Neural crest cell (in vitro differentiated cells): ENCODE data around the gene ZFAND6. TPM values are rescaled to one million over a fixed set of nuclear protein-coding genes. Genes with fewer than 3 reads are reported as not detected.
"Not testable (repeated sequence)": the region's sequence is repeated elsewhere in the genome, so short reads cannot be mapped to it uniquely, and the experiment has no call there.

Experiments used
- DNase-seq: peaks from one replicate; pipeline ENCODE4 v3.0.0; 2021; ENCODE audit warnings: low read depth, mixed read lengths, low spot score
- H3K27ac Mint-ChIP-seq: one replicate; pipeline ENCODE4 v1.8.0; 2021; ENCODE audit warnings: mild to moderate bottlenecking, mixed read lengths; ENCODE audit not compliant: unreplicated experiment
- H3K27me3 Mint-ChIP-seq: 2 replicates; pipeline ENCODE4 v1.8.0; 2021; ENCODE audit warnings: low read depth, mild to moderate bottlenecking, mixed read lengths
- H3K36me3 Mint-ChIP-seq: 2 replicates; pipeline ENCODE4 v1.8.0; 2021; ENCODE audit warnings: low read depth, mild to moderate bottlenecking, mixed read lengths
- H3K4me1 Mint-ChIP-seq: 2 replicates; pipeline ENCODE4 v1.8.0; 2021; ENCODE audit warnings: mixed read lengths
- H3K4me3 Mint-ChIP-seq: one replicate; pipeline ENCODE4 v1.8.0; 2021; ENCODE audit warnings: mild to moderate bottlenecking, mixed read lengths
- H3K9me3 Mint-ChIP-seq: 2 replicates; pipeline ENCODE4 v1.8.0; 2021; ENCODE audit warnings: mixed read lengths
- CTCF ChIP-seq: fragments of 200-600 bp; sonication (generic); conservative IDR thresholded peaks from 2 replicates; pipeline ENCODE4 v1.5.0; 2021; ENCODE audit warnings: antibody characterized with exemption, mild to moderate bottlenecking
- total RNA-seq: library from RNA; stranded (reverse); gene quantifications from 2 replicates; pipeline ENCODE4 v1.2.1, GENCODE V29; 2021

Gene ZFAND6
- total RNA-seq, 1 donor from 2014 or later: 50.6 TPM

GRCh38 chr15:80121546-80121945 is 62.1 kb downstream of the ZFAND6 start:
- H3K4me1 Mint-ChIP-seq: peaks cover 9% of the 10 kb centered on the region
- no peak overlapping the region for H3K27ac Mint-ChIP-seq
- no peak for DNase-seq
- H3K36me3 Mint-ChIP-seq: peaks cover 12% of the 10 kb centered on the region
- H3K27me3 Mint-ChIP-seq: no peaks in the 10 kb centered on the region
- H3K4me3 Mint-ChIP-seq: no peak overlapping the region
- TF ChIP-seq CTCF: no peak
- H3K9me3 Mint-ChIP-seq: no peaks in the 10 kb centered on the region

- Mint-ChIP-seq H3K27me3 (no peaks in the 10 kb centered on the region), H3K36me3 (peaks cover 14% of the 10 kb centered on the region), H3K4me3 (no peak overlapping the region), H3K27ac (no peak overlapping the region), H3K4me1 (peaks cover 9% of the 10 kb centered on the region), H3K9me3 (no peaks in the 10 kb centered on the region)
- TF ChIP-seq CTCF: no peak
- no peak for DNase-seq
These were observed 63.6 kb downstream of the ZFAND6 start for GRCh38 chr15:80123034-80123433.

GRCh38 chr15:80127253-80127652 is 67.8 kb downstream of the ZFAND6 start:
- peaks cover 30% of the 10 kb centered on the region for H3K36me3 Mint-ChIP-seq
- H3K27ac Mint-ChIP-seq, H3K9me3 Mint-ChIP-seq, H3K27me3 Mint-ChIP-seq, DNase-seq, H3K4me3 Mint-ChIP-seq, H3K4me1 Mint-ChIP-seq: not testable (repeated sequence)

GRCh38 chr15:80127911-80128310 is 68.4 kb downstream of the ZFAND6 start:
- H3K27me3 Mint-ChIP-seq: no peaks in the 10 kb centered on the region
- H3K9me3 Mint-ChIP-seq: no peaks in the 10 kb centered on the region
- no peak overlapping the region for H3K27ac Mint-ChIP-seq
- no peaks in the 10 kb centered on the region for H3K4me1 Mint-ChIP-seq
- no peak for TF ChIP-seq CTCF
- peaks cover 30% of the 10 kb centered on the region for H3K36me3 Mint-ChIP-seq
- no peak overlapping the region for H3K4me3 Mint-ChIP-seq
- no peak for DNase-seq

- no peak overlapping the region for H3K27ac Mint-ChIP-seq
These were observed 72.9 kb downstream of the ZFAND6 start for GRCh38 chr15:80132382-80132781.

GRCh38 chr15:80136854-80137253 is 77.4 kb downstream of the ZFAND6 start:
- H3K4me3 Mint-ChIP-seq: no peak overlapping the region
- H3K27ac Mint-ChIP-seq: no peak overlapping the region
- no peak for TF ChIP-seq CTCF
- H3K9me3 Mint-ChIP-seq: no peaks in the 10 kb centered on the region
- no peak for DNase-seq
- peaks cover 11% of the 10 kb centered on the region for H3K36me3 Mint-ChIP-seq
- no peaks in the 10 kb centered on the region for H3K27me3 Mint-ChIP-seq
- H3K4me1 Mint-ChIP-seq: no peaks in the 10 kb centered on the region

More at GRCh38 chr15:80132382-80132781, 72.9 kb downstream of the ZFAND6 start:
- Mint-ChIP-seq H3K4me1 (no peaks in the 10 kb centered on the region), H3K27me3 (no peaks in the 10 kb centered on the region), H3K4me3 (no peak overlapping the region), H3K9me3 (no peaks in the 10 kb centered on the region), H3K36me3 (peaks cover 26% of the 10 kb centered on the region)
- no peak for TF ChIP-seq CTCF
- DNase-seq: no peak
